C1 segment of cervical spinal cord (tissue), 14 donors: ENCODE results near the gene MAN1B1.
A peak's percentile ranks its signal among the peaks of the same experiment; 100 is the strongest.
"Not testable (repeated sequence)": the region's sequence is repeated elsewhere in the genome, so short reads cannot be mapped to it uniquely, and the experiment has no call there.

Experiments used
- DNase-seq, 14 donors: peaks; one replicate each; lab custom pipeline; 2025; lab: John Stamatoyannopoulos, UW

The MAN1B1 gene

GRCh38 chr9:137127301-137128157 lies 40.7 kb downstream of the MAN1B1 start:
- DNase-seq = peak in 1 of 14 donors; percentile 28

- DNase-seq = no peak
Measured at GRCh38 chr9:137128158-137128861, 41.5 kb downstream of the MAN1B1 start.

GRCh38 chr9:137128862-137129455 lies 42.2 kb downstream of the MAN1B1 start:
- DNase-seq = no peak

- DNase-seq = peak; percentile 12 to 91 (median 68)
Measured at GRCh38 chr9:137129456-137130175, 42.8 kb downstream of the MAN1B1 start.

GRCh38 chr9:137130176-137130755 lies 43.5 kb downstream of the MAN1B1 start:
- DNase-seq = no peak

- no peak for DNase-seq
Measured at GRCh38 chr9:137134191-137134590, 47.4 kb downstream of the MAN1B1 start.

- not testable (repeated sequence) for DNase-seq
Measured at GRCh38 chr9:137135154-137135553, 48.4 kb downstream of the MAN1B1 start.

- peak in 1 of 14 donors; percentile 71 for DNase-seq
Measured at GRCh38 chr9:137136261-137136880, 49.6 kb downstream of the MAN1B1 start.

GRCh38 chr9:137136881-137137607 lies 50.3 kb downstream of the MAN1B1 start:
- no peak for DNase-seq

- DNase-seq = peak in 1 of 14 donors; percentile 84
Measured at GRCh38 chr9:137138058-137138721, 51.4 kb downstream of the MAN1B1 start.

- peak in 1 of 14 donors; percentile 74 for DNase-seq
Measured at GRCh38 chr9:137138722-137139467, 52.1 kb downstream of the MAN1B1 start, which contains the start of gene GRIN1. Gene GRIN1, plus strand, starts transcription at chr9:137139154. Its CDS starts 333 bp downstream, at chr9:137139487.

- peak in 1 of 14 donors; percentile 53 for DNase-seq
Measured at GRCh38 chr9:137139468-137140150, 52.8 kb downstream of the MAN1B1 start.

- DNase-seq = peak in 1 of 14 donors; percentile 41
Measured at GRCh38 chr9:137140151-137141012, 53.6 kb downstream of the MAN1B1 start.

- no peak for DNase-seq
Measured at GRCh38 chr9:137141050-137141810, 54.4 kb downstream of the MAN1B1 start.

GRCh38 chr9:137141976-137142936 lies 55.5 kb downstream of the MAN1B1 start:
- DNase-seq = no peak
